Measurements from ENCODE around the gene FBXL16.
A peak's percentile ranks its signal among the peaks of the same experiment; 100 is the strongest.

The FBXL16 gene

DNA sequence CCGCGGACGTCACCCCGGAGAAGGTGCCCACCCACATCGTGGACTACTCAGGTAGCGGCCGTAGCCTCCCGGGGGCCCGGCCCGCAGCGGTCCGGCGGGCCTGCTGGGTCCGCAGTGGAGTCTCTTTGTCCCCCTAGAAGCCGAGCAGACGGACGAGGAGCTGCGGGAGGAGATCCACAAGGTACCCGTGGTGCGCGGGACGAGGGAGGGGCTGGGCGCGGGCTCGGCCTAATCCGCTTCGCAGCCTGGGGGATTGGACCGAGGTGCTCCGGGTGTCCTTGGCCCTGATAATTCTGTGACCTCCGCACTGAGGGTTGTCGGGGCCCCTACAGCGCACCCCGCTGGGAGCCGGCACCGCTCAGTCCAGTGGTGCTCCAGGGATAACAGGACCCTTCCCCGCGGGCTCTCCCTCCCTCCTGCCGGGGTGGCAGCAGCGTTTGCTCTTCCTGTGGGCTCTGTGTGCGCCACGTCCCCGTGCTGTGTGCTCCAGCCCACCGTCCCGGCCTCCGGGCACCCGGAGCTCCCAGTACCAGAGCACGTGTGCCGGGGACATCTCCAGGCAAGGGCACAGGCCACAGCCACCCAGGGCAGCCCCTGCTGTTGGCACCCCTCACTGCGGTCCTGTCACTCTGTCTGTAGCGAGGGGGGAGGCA lies 37.0 kb downstream of the FBXL16 start:
- TF ChIP-seq Cebpa-rat (IDR thresholded peaks at IDR 0.05): no peak
- H4K20me1 ChIP-seq: peaks cover 51% of the 10 kb centered on the region
- H3K4me1 ChIP-seq: peaks cover 48% of the 10 kb centered on the region
- H3K36me3 ChIP-seq: peaks cover 50% of the 10 kb centered on the region
- no peaks in the 10 kb centered on the region for H3K9me3 ChIP-seq
- peak overlapping the region; percentile 100 for H3K4me3 ChIP-seq
- peak overlapping the region; percentile 99 for H3K9ac ChIP-seq
- peak overlapping the region; percentile 96 for H3K4me2 ChIP-seq
- no peaks in the 10 kb centered on the region for H3K27me3 ChIP-seq
- H3K27ac ChIP-seq: peak overlapping the region; percentile 95

- peaks cover 43% of the 10 kb centered on the region for H3K36me3 ChIP-seq
- peak within 1 kb of the TSS; percentile 96 for H3K4me2 ChIP-seq
- H3K27ac ChIP-seq: peak within 1 kb of the TSS; percentile 95
- H4K20me1 ChIP-seq: peaks cover 44% of the 10 kb centered on the region
- no peaks in the 10 kb centered on the region for H3K9me3 ChIP-seq
- peak within 1 kb of the TSS; percentile 99 for H3K9ac ChIP-seq
- H3K27me3 ChIP-seq: no peaks in the 10 kb centered on the region
- peak within 1 kb of the TSS; percentile 100 for H3K4me3 ChIP-seq
- TF ChIP-seq Cebpa-rat (IDR thresholded peaks at IDR 0.05): no peak
- peaks cover 53% of the 10 kb centered on the region for H3K4me1 ChIP-seq
Observed at GRCh38 chr16:667780-668518, 37.7 kb downstream of the FBXL16 start, which contains the start of gene RHOT2. TSS of gene RHOT2 (plus strand) at chr16:668132. CDS start at chr16:668200, 68 bp downstream.

DNA sequence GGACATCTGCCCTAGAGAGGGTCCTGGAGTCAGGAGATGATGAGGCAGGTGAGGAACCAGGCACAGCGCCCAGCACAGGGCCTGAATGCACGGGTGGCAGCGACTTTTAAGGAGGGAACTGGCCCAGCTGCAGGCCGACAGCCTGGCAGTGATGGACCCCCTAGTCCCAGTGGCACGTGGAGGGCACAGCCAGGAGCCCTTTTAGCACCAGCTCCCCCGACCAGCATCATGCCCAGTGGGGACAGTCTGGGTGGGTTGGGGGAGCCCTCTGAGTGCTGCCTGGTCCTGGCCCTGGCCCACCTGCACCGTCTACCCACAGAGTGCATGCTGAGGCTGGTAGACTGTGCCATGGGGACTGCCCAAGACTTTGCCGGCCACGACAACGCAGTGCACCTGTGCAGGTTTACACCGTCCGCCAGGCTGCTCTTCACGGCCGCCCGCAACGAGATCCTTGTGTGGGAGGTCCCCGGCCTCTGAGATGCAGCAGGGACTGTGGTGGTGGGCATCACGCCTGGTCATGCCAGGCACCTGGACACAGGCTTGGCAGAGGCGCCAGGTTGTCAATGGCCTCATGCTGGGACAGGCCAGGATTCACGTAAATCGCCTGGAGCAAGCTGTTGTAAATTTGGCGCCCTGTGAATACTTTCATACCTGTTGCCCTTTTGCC lies 38.4 kb downstream of the FBXL16 start:
- peak overlapping the region; percentile 99 for H3K9ac ChIP-seq
- no peaks in the 10 kb centered on the region for H3K27me3 ChIP-seq
- no peak for TF ChIP-seq Cebpa-rat (IDR thresholded peaks at IDR 0.05)
- H3K4me2 ChIP-seq: peak overlapping the region; percentile 96
- peaks cover 53% of the 10 kb centered on the region for H3K4me1 ChIP-seq
- no peaks in the 10 kb centered on the region for H3K9me3 ChIP-seq
- peak overlapping the region; percentile 100 for H3K4me3 ChIP-seq
- peaks cover 37% of the 10 kb centered on the region for H4K20me1 ChIP-seq
- peak overlapping the region; percentile 95 for H3K27ac ChIP-seq
- H3K36me3 ChIP-seq: peaks cover 43% of the 10 kb centered on the region

DNA sequence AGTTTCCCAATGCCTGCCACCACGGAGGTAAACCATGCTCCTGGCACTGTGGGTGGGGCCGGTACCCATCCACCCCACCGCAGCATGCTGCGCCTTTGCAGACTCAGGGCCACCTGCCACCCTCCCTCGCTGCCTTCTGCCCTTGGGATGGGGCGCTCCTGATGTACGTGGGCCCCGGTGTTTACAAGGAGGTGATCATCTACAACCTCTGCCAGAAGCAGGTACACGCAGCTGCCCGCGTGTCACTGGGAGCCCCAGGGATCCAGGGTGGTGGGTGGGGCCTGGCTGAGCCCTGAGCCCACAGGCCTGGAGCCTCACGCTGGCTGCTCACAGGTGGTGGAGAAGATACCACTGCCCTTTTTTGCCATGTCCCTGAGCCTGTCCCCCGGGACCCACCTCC lies 39.0 kb downstream of the FBXL16 start:
- peak overlapping the region; percentile 26; the same call in 1 of the 2 replicates for H3K4me2 ChIP-seq

DNA sequence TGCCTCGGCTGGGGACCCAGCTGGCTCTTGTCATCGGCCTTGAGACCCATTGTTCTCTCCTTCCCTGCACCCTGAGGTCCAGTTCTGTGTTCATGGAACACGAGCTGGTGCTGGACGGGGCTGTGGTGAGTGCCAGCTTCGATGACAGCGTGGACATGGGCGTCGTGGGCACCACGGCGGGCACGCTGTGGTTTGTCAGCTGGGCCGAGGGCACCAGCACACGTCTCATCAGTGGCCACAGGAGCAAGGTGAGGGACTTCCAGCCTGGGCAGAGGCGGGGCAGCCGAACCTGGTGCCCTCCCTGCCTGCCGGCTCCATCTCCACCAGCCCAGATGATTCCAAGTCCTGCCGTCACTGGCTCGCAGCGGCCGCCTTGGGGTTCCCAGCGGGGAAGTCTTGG lies 43.0 kb downstream of the FBXL16 start:
- no peaks in the 10 kb centered on the region for H3K9me3 ChIP-seq
- TF ChIP-seq Cebpa-rat (IDR thresholded peaks at IDR 0.05): no peak
- H3K36me3 ChIP-seq: peaks cover 37% of the 10 kb centered on the region
- H3K27ac ChIP-seq: no peak overlapping the region
- H3K4me2 ChIP-seq: no peak overlapping the region
- no peak overlapping the region for H3K9ac ChIP-seq
- no peak overlapping the region for H3K4me3 ChIP-seq
- H3K4me1 ChIP-seq: peaks cover 58% of the 10 kb centered on the region
- no peaks in the 10 kb centered on the region for H4K20me1 ChIP-seq
- H3K27me3 ChIP-seq: no peaks in the 10 kb centered on the region

More for the DNA sequence above, 39.0 kb downstream of the FBXL16 start:
- TF ChIP-seq Cebpa-rat (IDR thresholded peaks at IDR 0.05): no peak
- peak overlapping the region; percentile 95; the same call in 1 of the 2 replicates for H3K27ac ChIP-seq
- no peaks in the 10 kb centered on the region for H3K9me3 ChIP-seq
- H3K4me3 ChIP-seq: no peak overlapping the region
- H4K20me1 ChIP-seq: peaks cover 33% of the 10 kb centered on the region
- no peaks in the 10 kb centered on the region for H3K27me3 ChIP-seq
- H3K4me1 ChIP-seq: peaks cover 58% of the 10 kb centered on the region
- H3K36me3 ChIP-seq: peaks cover 43% of the 10 kb centered on the region
- 0 out of 2 replicates have a peak overlapping the region, but pooled peaks have one; percentile 19 for H3K9ac ChIP-seq

GRCh38 chr16:662095-662494 lies 43.5 kb downstream of the FBXL16 start:
- Histone ChIP-seq H3K36me3 (peaks cover 42% of the 10 kb centered on the region), H3K9me3 (no peaks in the 10 kb centered on the region), H4K20me1 (no peaks in the 10 kb centered on the region), H3K9ac (0 out of 2 replicates have a peak overlapping the region, but pooled peaks have one; percentile 6), H3K4me2 (no peak overlapping the region), H3K27me3 (no peaks in the 10 kb centered on the region), H3K27ac (0 out of 2 replicates have a peak overlapping the region, but pooled peaks have one; percentile 63), H3K4me3 (no peak overlapping the region), H3K4me1 (peaks cover 53% of the 10 kb centered on the region)
- no peak for TF ChIP-seq Cebpa-rat (IDR thresholded peaks at IDR 0.05)

DNA sequence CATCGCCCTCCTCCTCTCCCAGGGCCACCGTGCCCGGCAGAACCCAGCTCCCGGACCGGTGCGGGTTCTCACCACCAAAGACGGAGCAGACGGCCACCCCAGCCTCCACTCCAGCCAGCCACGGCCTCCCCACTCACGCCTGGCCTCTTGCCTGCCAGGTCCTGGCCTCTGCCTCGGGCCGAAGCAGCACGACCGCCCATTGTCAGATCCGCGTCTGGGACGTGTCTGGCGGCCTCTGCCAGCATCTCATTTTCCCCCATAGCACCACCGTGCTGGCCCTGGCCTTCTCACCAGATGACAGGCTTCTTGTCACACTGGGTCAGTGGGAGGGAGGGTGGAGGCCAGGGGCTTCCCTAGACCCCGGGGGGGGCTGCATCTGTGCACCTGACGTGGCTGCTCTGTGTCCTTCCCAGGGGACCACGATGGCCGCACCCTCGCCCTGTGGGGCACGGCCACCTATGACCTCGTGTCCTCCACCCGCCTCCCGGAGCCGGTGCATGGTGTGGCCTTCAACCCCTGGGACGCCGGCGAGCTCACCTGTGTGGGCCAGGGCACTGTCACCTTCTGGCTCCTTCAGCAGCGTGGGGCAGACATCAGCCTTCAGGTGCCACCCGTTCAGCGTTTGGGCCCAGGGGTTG lies 44.3 kb downstream of the FBXL16 start:
- no peak for TF ChIP-seq Cebpa-rat (IDR thresholded peaks at IDR 0.05)
- Histone ChIP-seq H3K4me2 (peak overlapping the region; percentile 65), H3K9ac (peak overlapping the region; percentile 53; the same call in 1 of the 2 replicates), H3K9me3 (no peaks in the 10 kb centered on the region), H4K20me1 (no peaks in the 10 kb centered on the region), H3K27ac (peak overlapping the region; percentile 63), H3K4me1 (peaks cover 46% of the 10 kb centered on the region), H3K27me3 (no peaks in the 10 kb centered on the region), H3K4me3 (0 out of 2 replicates have a peak overlapping the region, but pooled peaks have one; percentile 33), H3K36me3 (peaks cover 46% of the 10 kb centered on the region)

GRCh38 chr16:660459-661183 lies 45.0 kb downstream of the FBXL16 start:
- Histone ChIP-seq H3K9ac (peak overlapping the region; percentile 53; the same call in 1 of the 2 replicates), H3K36me3 (peaks cover 51% of the 10 kb centered on the region), H3K27ac (peak overlapping the region; percentile 68), H4K20me1 (no peaks in the 10 kb centered on the region), H3K27me3 (no peaks in the 10 kb centered on the region), H3K4me1 (peaks cover 43% of the 10 kb centered on the region), H3K9me3 (no peaks in the 10 kb centered on the region), H3K4me2 (peak overlapping the region; percentile 70), H3K4me3 (0 out of 2 replicates have a peak overlapping the region, but pooled peaks have one; percentile 33)
- no peak for TF ChIP-seq Cebpa-rat (IDR thresholded peaks at IDR 0.05)

- peak overlapping the region; percentile 68 for H3K27ac ChIP-seq
- no peak overlapping the region for H3K4me3 ChIP-seq
- H3K36me3 ChIP-seq: peaks cover 56% of the 10 kb centered on the region
- H3K4me1 ChIP-seq: peaks cover 39% of the 10 kb centered on the region
- H3K27me3 ChIP-seq: no peaks in the 10 kb centered on the region
- no peaks in the 10 kb centered on the region for H3K9me3 ChIP-seq
- TF ChIP-seq Cebpa-rat (IDR thresholded peaks at IDR 0.05): no peak
- H3K4me2 ChIP-seq: peak overlapping the region; percentile 70
- H3K9ac ChIP-seq: 0 out of 2 replicates have a peak overlapping the region, but pooled peaks have one; percentile 24
- no peaks in the 10 kb centered on the region for H4K20me1 ChIP-seq
Observed at GRCh38 chr16:660132-660458, 45.5 kb downstream of the FBXL16 start.

Measured in BLaER1 (cell line).